ENCODE data around the gene UBXN10. TPM values are rescaled to one million over a fixed set of nuclear protein-coding genes. Genes with fewer than 3 reads are reported as not detected.
A peak's percentile ranks its signal among the peaks of the same experiment; 100 is the strongest.

The UBXN10 gene
- total and polyA plus RNA-seq, 2 of the 4 experiments (the other 2 are of a cell fraction): not detected

GRCh38 chr1:20192364-20192763, 6.5 kb downstream of the UBXN10 start:
- in situ Hi-C loops (cut with MboI; ENCODE audit: low sequenced_read_pairs): no loop called here
- Histone ChIP-seq H3K27me3 (ENCODE audit: control insufficient read depth, insufficient read depth, low read length) (peaks cover 39% of the 10 kb centered on the region), H3K9me3 (ENCODE audit: control insufficient read depth, insufficient read depth, low read length) (no peaks in the 10 kb centered on the region), H3K4me1 (ENCODE audit: control insufficient read depth, insufficient read depth, low read length) (no peaks in the 10 kb centered on the region), H3K14ac (replicated peaks; ENCODE audit: low read depth, low read length) (no peak overlapping the region), H2BK5ac (ENCODE audit: low read depth, low read length, poor library complexity, severe bottlenecking) (no peak overlapping the region), H3K36me3 (ENCODE audit: control insufficient read depth, insufficient read depth, low read length) (no peaks in the 10 kb centered on the region), H4K8ac (ENCODE audit: low read depth in 2 of 2, low read length in 2 of 2) (no peak overlapping the region), H4K5ac (ENCODE audit: low read depth, low read length) (no peak overlapping the region), H2BK120ac (ENCODE audit: low read depth, low read length) (no peak overlapping the region), H3K9me1 (ENCODE audit: insufficient read depth, low read length) (no peaks in the 10 kb centered on the region), H3K4ac (ENCODE audit: low read depth, low read length) (no peak overlapping the region), H2AK5ac (ENCODE audit: low read depth, low read length) (no peak overlapping the region), H2BK20ac (ENCODE audit: low read depth, low read length) (no peak overlapping the region), H3K23ac (ENCODE audit: low read depth, low read length) (no peak overlapping the region), H3K79me1 (ENCODE audit: low read depth in 1 of 2, low read length in 2 of 2) (no peaks in the 10 kb centered on the region), H3K9ac (ENCODE audit: low read depth, low read length) (no peak overlapping the region), H3K4me3 (ENCODE audit: insufficient read depth, low read depth, low read length) (no peak overlapping the region), H2AFZ (replicated peaks; ENCODE audit: low read length, poor library complexity) (no peak overlapping the region), H3K56ac (ENCODE audit: extremely low read depth, insufficient read depth, low read length) (no peak overlapping the region), H3K27ac (ENCODE audit: insufficient read depth, low read length) (no peak overlapping the region), H3K4me2 (ENCODE audit: low read depth, low read length) (no peak overlapping the region), H3K18ac (ENCODE audit: low read depth, low read length) (no peak overlapping the region), H2BK15ac (ENCODE audit: low read depth, low read length) (no peak overlapping the region), H4K20me1 (ENCODE audit: insufficient read depth, low read length) (no peaks in the 10 kb centered on the region), H4K91ac (ENCODE audit: insufficient read depth, low read depth, low read length) (no peak overlapping the region), H2AK9ac (replicated peaks; ENCODE audit: low read depth, low read length, poor library complexity) (no peak overlapping the region)
- dilution Hi-C loops (cut with HindIII; ENCODE audit: low sequenced_read_pairs, unreplicated experiment): no loop called here
- DNase-seq (peak; percentile 11), ATAC-seq (ENCODE audit: low read depth) (no peak)
- POLR2A ChIA-PET (ENCODE audit: unreplicated experiment): no interaction called here
- no TSS peak for BruUV-seq (replicated peaks)
- WGBS, 2 experiments (ENCODE audit: extremely low coverage in 2 of 2, insufficient read length in 1 of 2): 100% methylated on average over 1 of the region's 5 CpGs; no CpG with 5 or more reads in 1 of the 2 experiments
- intact Hi-C loops (cut with micrococcal nuclease): no loop called here
- CTCF ChIA-PET: interaction anchor here (0.6 kb wide), 1 partner anchor 126 kb away, joined by 3 read pairs; no protein-coding TSS in a partner anchor
- TF ChIP-seq SMC3 (IDR thresholded peaks at IDR 0.05; ENCODE audit: low read depth, low read length) (no peak), RCOR1 (IDR thresholded peaks at IDR 0.05; ENCODE audit: insufficient replicate concordance, low read length) (no peak), BHLHE40 (IDR thresholded peaks at IDR 0.05; ENCODE audit: low read depth, low read length) (no peak), MAZ (IDR thresholded peaks at IDR 0.05; ENCODE audit: borderline replicate concordance, low read depth, low read length) (no peak), ELK1 (IDR thresholded peaks at IDR 0.05; ENCODE audit: borderline replicate concordance, low read depth, low read length) (no peak), CHD1 (IDR thresholded peaks at IDR 0.05; ENCODE audit: low read depth, low read length) (no peak)

All from IMR-90 (cell line).